Heart left ventricle (tissue), 13 donors: Measurements from ENCODE around the gene DRGX.

Experiments
- CTCF ChIP-seq, 12 donors: fragments of 200-600 bp; sonication (generic) in 4 of 12; IDR thresholded peaks; one replicate each; pipeline versions ENCODE4 v1.5.0 to v1.8.0; 2018 to 2022; ENCODE audit warnings: antibody characterized with exemption in 12 of 12, mild to moderate bottlenecking in 5 of 12
- POLR2A ChIP-seq, 2 donors: fragments of 450-650 bp; IDR thresholded peaks; one replicate each; pipeline ENCODE4 v1.6.1; 2017; ENCODE audit warnings: antibody characterized with exemption in 2 of 2, mild to moderate bottlenecking in 2 of 2, moderate library complexity in 2 of 2
- donor health status: ischemic (EF 13 %, LVEDD 7.1; RV severe dilation, severe dysfunction).
- donor health status: DM: no; HTN: yes; CAD: no.
- donor health status: DM: no; HTN: no; CAD: no.
- donor health status: ischemic (EF 25% LVEDD 6.9; RV normal size, moderate dysfunction).
- donor health status: ischemic (EF 25% LVEDD 5.7; RV mildly dilated, moderate dysfunction).
- donor health status: ischemic (EF 35%, LVEDD 5.7; RV mildly dilated, moderate dysfunction).
- donor health status: nonischemic (EF 11% LVEDD 7.7; RV severe dilation, severe dysfunction).
- donor health status: DM: yes; HTN: yes; CAD: no.
- donor health status: PGD.
- donor health status: ischemic (EF 29% LVEDD 5.4; RV normal size, mild dysfunction).
- donor health status: nonischemic (EF 23%, LVEDD 6.1; RV moderate dilation, normal function).

DNA sequence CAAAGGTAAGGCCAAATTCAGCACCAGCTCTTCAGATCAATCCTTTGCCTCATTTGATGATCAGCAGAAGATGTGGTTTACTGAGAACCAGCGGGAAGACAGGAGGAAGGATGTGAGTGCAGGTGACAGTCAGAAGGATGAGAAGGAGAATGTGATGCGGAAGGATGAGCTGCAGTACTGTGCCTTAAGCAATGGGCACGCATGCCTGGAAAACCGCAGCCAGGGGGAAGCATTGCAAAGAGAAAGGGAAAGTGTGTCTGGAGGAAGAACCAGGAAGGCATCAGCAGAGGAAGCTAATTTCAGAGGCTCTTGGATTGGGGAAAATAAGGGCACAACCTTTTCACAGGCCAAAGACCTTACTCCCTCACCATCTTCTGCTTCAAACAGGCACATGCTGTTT lies 71.2 kb downstream of the DRGX start:
- no peak for TF ChIP-seq POLR2A (IDR thresholded peaks at IDR 0.05)
- peak in 2 of 12 donors; percentile 15 to 21 for TF ChIP-seq CTCF (IDR thresholded peaks at IDR 0.05)
